DMS79 (cell line): ENCODE data around the gene ISOC2.
A peak's percentile ranks its signal among the peaks of the same experiment; 100 is the strongest.
"Not testable (repeated sequence)": the region's sequence is repeated elsewhere in the genome, so short reads cannot be mapped to it uniquely, and the experiment has no call there.

Experiments used
- DNase-seq: peaks from one replicate; lab custom pipeline; 2025; lab: John Stamatoyannopoulos, UW

The ISOC2 gene

GRCh38 chr19:55457683-55458457 lies 3.6 kb downstream of the ISOC2 start:
- peak; percentile 16 for DNase-seq

GRCh38 chr19:55456347-55456746 lies 5.1 kb downstream of the ISOC2 start:
- no peak for DNase-seq

- DNase-seq, result no peak
Measured at GRCh38 chr19:55455576-55456235, 5.7 kb downstream of the ISOC2 start.

- no peak for DNase-seq
Measured at GRCh38 chr19:55454787-55455243, 6.6 kb downstream of the ISOC2 start.

GRCh38 chr19:55453511-55454260 lies 7.8 kb downstream of the ISOC2 start:
- DNase-seq, result no peak

- DNase-seq, result peak; percentile 69
Measured at GRCh38 chr19:55452749-55453346, 8.6 kb downstream of the ISOC2 start.

GRCh38 chr19:55451965-55452748 lies 9.3 kb downstream of the ISOC2 start:
- DNase-seq, result peak; percentile 16

- no peak for DNase-seq
Measured at GRCh38 chr19:55451163-55451964, 10.1 kb downstream of the ISOC2 start.

- no peak for DNase-seq
Measured at GRCh38 chr19:55449469-55449868, 12.0 kb downstream of the ISOC2 start.

GRCh38 chr19:55448175-55448490 lies 13.3 kb downstream of the ISOC2 start:
- DNase-seq, result not testable (repeated sequence)

GRCh38 chr19:55447421-55448174 lies 13.8 kb downstream of the ISOC2 start:
- peak; percentile 83 for DNase-seq

- peak; percentile 42 for DNase-seq
Measured at GRCh38 chr19:55446060-55446459, 15.4 kb downstream of the ISOC2 start.

- no peak for DNase-seq
Measured at GRCh38 chr19:55444646-55445045, 16.8 kb downstream of the ISOC2 start.

- no peak for DNase-seq
Measured at GRCh38 chr19:55443824-55444480, 17.5 kb downstream of the ISOC2 start.

- peak; percentile 50 for DNase-seq
Measured at GRCh38 chr19:55443045-55443823, 18.2 kb downstream of the ISOC2 start, which contains the start of gene SHISA7. Gene SHISA7, minus strand, starts transcription at chr19:55443300. Its CDS starts 437 bp downstream, at chr19:55442863.

- DNase-seq, result no peak
Measured at GRCh38 chr19:55442372-55442961, 19.0 kb downstream of the ISOC2 start.

GRCh38 chr19:55441692-55442321 lies 19.6 kb downstream of the ISOC2 start:
- peak; percentile 48 for DNase-seq

- DNase-seq, result no peak
Measured at GRCh38 chr19:55441319-55441691, 20.1 kb downstream of the ISOC2 start.
